AG10803 (cell line): ENCODE measurements around the gene SLC13A3.

Source experiments
- DNase-seq: peaks from one replicate; pipeline ENCODE4 v3.0.0; 2010; ENCODE audit warnings: low read depth
- H3K4me3 ChIP-seq: 2 replicates; pipeline ENCODE4 v1.5.1; 2011; ENCODE audit warnings: mild to moderate bottlenecking, low read length, control low read depth
- CTCF ChIP-seq: conservative IDR thresholded peaks from 2 replicates; pipeline ENCODE4 v1.5.1; 2011; ENCODE audit warnings: mild to moderate bottlenecking, low read length, control low read depth, inconsistent platforms

The SLC13A3 gene

DNA sequence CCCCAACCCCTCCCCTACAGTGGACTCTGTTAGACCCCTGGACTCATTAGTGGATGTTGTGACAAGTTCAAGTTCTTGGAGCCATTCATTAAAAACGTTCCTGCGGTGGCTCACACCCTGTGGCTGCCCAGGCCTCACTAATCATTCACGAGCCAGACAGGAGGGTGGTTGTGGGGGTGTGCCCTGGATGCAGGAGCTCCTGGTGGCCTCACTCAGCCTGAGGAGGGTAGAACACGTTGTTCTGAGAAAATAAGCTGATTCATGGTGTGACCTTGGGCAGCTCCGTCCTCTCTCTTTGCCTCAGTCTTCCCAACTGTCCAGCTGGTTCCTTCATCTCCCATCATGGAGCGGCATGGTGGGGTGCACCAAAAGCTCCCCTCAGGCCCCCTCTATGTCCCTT, 16.7 kb downstream of the SLC13A3 start:
- no peak for TF ChIP-seq CTCF
- no peak for DNase-seq

DNA sequence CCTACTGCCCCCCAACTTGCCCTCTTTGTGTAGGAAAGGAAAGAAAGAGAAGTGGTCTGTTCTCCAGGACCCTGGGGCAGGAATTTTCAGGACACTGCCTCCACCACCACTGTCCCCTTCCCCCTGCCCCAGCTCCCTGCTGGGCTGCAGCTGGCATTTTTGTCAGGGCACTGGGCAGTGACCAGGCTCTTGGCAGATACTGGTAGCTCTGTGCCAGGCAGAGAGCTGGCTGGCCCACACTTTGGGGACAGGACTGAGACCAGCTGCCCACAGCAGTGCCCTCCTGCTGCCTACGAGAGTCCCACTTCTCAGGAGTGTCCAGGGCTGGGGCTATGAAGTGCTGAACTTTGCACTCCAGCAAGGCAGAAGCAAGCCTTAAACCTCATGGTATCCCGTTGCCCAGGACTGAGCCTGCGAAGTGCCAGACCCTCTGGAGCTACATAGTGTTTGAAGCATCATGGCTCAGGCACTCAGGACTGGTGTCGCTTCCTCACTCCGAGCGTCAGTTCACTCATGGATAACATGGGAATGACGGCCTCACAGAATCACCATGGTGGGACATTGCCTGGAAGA, 19.3 kb downstream of the SLC13A3 start:
- H3K4me3 ChIP-seq = no peak overlapping the region
- no peak for DNase-seq
- no peak for TF ChIP-seq CTCF

More for the DNA sequence above, 16.7 kb downstream of the SLC13A3 start:
- H3K4me3 ChIP-seq = no peak overlapping the region

- TF ChIP-seq CTCF = no peak
- H3K4me3 ChIP-seq = no peak overlapping the region
- no peak for DNase-seq
Measured at GRCh38 chr20:46631212-46631869, 19.9 kb downstream of the SLC13A3 start.

GRCh38 chr20:46630306-46630705, 21.0 kb downstream of the SLC13A3 start:
- DNase-seq = no peak
- no peak overlapping the region for H3K4me3 ChIP-seq
- TF ChIP-seq CTCF = no peak

DNA sequence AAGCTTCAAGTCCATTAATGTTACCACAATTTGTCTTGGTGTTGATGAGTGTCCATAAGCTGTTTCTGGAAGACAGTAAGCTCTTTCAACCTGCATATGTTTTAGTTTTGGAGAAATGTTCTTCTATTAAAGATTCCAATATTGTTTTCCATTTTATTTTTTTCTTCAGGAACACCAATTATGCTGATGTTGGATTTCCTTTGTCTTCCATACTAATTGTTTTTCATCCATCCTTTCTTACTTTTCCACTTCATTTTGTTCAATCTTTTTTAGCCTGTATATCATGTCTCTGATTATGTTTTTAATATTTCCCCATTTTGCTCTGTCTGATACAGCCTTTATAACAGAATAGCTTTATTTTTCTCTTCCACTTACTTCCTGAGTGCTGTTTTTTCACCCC, 21.9 kb downstream of the SLC13A3 start:
- no peak for TF ChIP-seq CTCF
- no peak overlapping the region for H3K4me3 ChIP-seq
- DNase-seq = no peak

DNA sequence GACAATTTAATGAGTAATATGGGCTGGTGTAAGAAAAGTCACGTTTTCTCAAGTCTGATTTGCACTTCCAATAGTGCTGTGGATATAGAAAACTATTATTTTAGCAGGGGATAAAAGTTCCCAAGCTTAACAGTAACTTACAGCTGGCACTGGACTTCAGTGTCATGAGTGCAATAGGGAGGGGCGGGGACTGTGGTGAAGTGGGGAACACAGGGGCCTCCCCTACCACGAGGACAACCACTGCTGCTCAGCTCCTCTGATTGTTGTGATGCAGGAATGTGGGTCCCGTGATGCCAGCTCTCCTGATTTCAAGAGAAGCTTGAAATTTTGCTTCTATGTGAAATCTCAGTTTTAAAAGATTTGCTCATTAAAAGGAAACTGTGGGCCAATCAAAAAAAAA, 24.0 kb downstream of the SLC13A3 start:
- no peak overlapping the region for H3K4me3 ChIP-seq
- no peak for TF ChIP-seq CTCF
- DNase-seq = no peak

DNA sequence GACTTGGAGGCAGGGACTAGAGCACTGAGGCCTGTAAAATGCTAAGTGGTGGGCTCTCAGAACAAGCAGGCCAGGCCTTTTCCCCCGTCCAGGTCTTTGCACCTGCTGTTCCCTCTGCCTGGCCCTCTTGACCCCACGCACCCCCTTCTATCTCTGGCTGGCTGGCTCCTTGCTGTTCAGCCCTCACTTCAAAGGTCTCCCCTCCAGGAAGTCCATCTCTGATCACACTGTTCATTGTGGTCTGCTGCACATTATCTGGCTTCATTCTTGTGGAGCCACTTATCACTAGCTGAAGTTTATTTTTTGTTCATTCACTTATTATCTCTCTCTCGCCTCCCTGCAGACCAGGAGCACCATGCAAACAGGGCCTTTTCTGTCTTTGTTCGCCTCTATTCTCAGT, 24.5 kb downstream of the SLC13A3 start:
- DNase-seq = no peak
- no peak for TF ChIP-seq CTCF
- H3K4me3 ChIP-seq = no peak overlapping the region
